Measurements from ENCODE around the gene FBXW12.

Gene FBXW12

GRCh38 chr3:48408823-48409281 is 36.8 kb downstream of the FBXW12 start:
- no peak for DNase-seq (ENCODE audit: low read depth)

- DNase-seq (ENCODE audit: low read depth) = no peak
Observed at GRCh38 chr3:48409291-48410201, 37.5 kb downstream of the FBXW12 start.

- no peak for DNase-seq (ENCODE audit: low read depth)
Observed at GRCh38 chr3:48410205-48411040, 38.4 kb downstream of the FBXW12 start.

- DNase-seq (ENCODE audit: low read depth) = no peak
Observed at GRCh38 chr3:48411041-48411588, 39.1 kb downstream of the FBXW12 start.

- DNase-seq (ENCODE audit: low read depth) = no peak
Observed at GRCh38 chr3:48411606-48412374, 39.8 kb downstream of the FBXW12 start.

- DNase-seq (ENCODE audit: low read depth) = no peak
Observed at GRCh38 chr3:48412375-48413001, 40.5 kb downstream of the FBXW12 start.

DNA sequence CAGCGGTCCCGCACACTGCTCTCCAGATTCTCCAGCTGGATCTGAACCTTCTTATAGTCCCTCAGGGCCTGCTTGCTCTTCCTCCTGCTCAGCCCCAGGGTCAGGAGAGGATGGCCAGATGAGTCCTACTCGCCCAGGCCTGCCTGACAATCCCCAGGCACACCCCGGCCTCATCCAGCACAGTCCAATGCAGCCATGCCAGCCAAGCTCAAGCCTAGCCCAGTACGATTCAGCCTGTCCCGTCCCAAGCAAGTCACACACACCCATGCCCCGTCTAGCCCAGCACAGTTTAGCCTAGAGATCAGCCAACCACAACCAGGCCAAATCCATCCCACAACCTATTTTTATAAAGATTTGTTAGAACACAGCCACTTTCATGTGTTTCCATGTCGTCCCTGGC is 41.1 kb downstream of the FBXW12 start:
- DNase-seq (ENCODE audit: low read depth) = no peak

- no peak for DNase-seq (ENCODE audit: low read depth)
Observed at GRCh38 chr3:48413611-48414010, 41.6 kb downstream of the FBXW12 start.

DNA sequence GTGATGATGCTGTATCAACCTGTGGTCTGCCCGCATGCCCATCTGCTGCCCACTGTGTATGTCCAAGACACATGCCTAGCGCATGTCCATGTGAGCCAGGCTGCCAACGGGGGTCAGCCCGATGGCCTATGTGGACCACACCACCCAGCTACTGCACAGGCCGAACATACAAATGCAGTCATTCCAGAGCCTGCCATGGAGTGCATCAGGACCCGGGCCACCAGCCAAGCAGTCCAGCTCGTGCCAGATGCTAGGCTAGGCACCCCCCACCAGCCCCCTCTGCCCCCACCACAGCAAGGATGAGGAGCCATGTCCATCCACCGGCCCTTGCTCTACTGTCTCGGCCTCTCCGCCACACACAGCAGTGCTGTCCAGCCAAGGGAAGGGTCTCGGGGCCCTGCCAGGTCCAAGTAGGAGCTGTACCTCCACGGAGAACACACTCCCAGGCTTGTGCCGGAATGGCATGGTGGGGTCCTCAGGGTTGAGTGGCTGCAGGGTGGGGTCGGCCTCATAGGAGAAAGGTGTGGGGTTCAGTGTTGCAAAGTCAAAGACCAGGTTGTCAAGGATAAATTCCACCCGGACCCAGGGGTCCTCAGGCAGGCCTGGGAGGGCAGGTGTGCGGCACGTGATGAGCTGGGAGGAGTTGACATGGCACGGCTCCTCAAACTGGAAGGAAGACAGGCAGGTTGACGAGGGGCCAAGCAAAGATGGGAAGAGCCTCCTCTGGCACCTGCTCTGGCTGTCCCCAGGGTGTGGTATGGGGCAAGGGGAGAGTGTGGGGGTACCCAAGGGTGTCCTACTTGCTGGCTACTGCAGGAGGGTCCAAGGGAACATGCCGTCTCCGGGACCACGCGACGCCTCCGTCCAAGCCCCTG is 42.6 kb downstream of the FBXW12 start:
- no peak for DNase-seq (ENCODE audit: low read depth)

DNA sequence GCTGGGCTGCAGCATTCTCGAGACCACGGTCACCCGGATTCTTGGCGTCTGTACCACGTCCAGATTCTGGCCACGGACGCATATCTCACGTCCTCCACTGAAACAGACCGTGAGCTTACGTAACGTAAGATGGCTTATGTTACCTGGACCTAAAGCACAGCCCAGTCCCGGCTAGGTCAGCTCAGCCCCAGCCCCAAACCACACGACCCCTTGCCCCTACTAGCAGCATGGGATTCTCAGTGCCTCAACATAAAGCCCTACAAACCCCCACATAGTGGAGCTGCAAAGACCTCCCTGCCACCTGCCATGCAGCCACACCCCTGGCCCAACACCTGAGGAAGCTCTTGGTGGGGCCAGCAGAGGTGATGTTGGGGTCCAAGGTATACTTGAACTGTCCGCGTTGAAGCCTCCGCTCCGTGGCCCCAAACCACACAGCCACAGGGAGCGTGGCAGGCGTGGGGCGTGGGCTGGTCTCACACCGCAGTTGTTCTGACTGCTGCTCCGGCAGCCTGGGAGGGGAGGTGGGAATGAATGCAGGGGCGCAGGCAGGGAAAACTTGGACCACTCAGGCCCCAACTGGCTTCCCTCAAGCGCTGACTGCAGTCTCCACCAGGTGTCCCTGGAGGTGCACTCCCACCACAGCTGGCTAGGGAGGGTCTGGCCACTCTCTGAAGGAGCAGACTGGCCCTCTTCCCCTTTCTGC is 43.4 kb downstream of the FBXW12 start:
- DNase-seq (ENCODE audit: low read depth) = no peak

GRCh38 chr3:48416091-48416505 is 44.1 kb downstream of the FBXW12 start:
- no peak for DNase-seq (ENCODE audit: low read depth)

DNA sequence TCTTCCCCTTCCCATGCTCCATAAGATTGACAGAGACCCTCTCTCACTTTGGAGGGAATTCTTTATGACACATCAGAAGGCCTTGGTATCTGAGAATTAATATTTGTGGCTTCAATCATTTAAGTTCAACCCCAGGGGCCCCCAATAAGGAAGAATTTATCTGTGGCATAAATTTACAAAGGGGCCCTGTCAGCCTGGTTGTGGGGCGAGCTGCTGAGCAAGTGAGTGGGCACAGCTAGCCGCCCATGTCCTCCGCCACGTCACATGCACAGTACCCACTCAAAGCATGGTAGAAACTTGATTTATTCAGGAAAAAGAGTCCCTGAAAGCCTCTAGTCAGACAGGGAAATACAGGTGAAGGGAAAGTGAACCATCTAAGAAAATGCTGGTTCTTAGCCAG is 44.5 kb downstream of the FBXW12 start:
- DNase-seq (ENCODE audit: low read depth) = no peak

- no peak for DNase-seq (ENCODE audit: low read depth)
Observed at GRCh38 chr3:48417529-48418108, 45.6 kb downstream of the FBXW12 start.

GRCh38 chr3:48418140-48418539 is 46.1 kb downstream of the FBXW12 start:
- DNase-seq (ENCODE audit: low read depth) = no peak

DNA sequence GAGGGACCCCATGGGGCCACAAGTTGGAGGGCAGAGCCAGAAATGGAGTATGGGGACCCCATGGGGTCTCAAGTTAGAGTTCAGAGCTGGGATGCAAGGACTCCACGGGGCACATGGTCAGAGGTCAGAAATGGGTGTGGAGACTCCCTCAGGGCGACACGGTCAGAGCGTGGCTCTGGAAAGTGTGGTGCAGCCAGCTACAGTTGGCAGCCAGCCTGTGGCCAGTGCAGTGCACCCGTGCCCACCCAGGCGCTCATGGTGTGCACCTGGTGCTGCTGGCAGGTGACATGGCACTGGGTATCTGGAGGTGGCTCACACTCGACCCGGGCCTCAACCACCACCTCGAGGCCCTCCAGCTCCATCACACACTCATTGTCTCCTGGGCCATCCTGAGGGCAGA is 46.6 kb downstream of the FBXW12 start:
- DNase-seq (ENCODE audit: low read depth) = no peak

- no peak for DNase-seq (ENCODE audit: low read depth)
Observed at GRCh38 chr3:48419149-48419548, 47.1 kb downstream of the FBXW12 start.

- no peak for DNase-seq (ENCODE audit: low read depth)
Observed at GRCh38 chr3:48419597-48419996, 47.6 kb downstream of the FBXW12 start.

GRCh38 chr3:48420561-48420960 is 48.5 kb downstream of the FBXW12 start:
- no peak for DNase-seq (ENCODE audit: low read depth)

- no peak for DNase-seq (ENCODE audit: low read depth)
Observed at GRCh38 chr3:48422272-48422671, 50.3 kb downstream of the FBXW12 start.

Data from stimulated activated CD8-positive, alpha-beta memory T cell treated with anti-CD3 and anti-CD28 coated beads, Interleukin-15, amount 100 ng/mL, for 1 hour (primary cell).